HG03066 (cell line): Measurements from ENCODE around the gene VAV2.
"Not testable (repeated sequence)": the region's sequence is repeated elsewhere in the genome, so short reads cannot be mapped to it uniquely, and the experiment has no call there.

Source experiments
- ATAC-seq: cut with Tn5 transposase; IDR thresholded peaks from one replicate; pipeline ENCODE4 v1.9.1; 2021; ENCODE audit warnings: low read depth; ENCODE audit not compliant: unreplicated experiment

VAV2 gene

DNA sequence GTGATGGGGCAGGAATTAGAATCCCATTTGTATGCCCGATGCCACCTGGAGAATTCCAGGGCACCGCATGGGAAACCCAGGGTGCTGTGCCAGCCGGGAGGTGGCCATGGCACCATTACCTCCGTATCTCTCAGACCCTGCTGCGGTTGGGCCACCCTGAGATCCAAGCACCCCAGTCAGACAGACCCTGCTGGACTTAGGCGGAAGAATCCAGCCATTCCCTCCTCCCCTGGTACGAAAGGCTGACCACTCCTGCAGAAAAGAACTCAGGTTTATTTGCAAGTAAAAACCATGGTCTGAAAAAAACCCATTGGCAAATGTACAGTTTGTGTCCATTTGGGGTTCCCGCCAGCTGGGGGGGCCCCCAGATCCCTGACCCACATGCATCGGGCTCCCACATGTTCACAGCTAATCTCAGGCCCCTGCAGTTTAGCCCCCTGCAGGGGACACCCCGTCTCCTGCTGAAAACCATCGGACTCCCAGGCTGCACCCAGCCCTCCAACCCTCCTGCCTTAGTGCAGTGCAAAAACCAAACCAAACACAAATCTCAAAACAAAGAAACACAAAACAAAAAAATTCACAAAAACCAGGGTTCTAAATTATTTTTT, 230.4 kb downstream of the VAV2 start:
- ATAC-seq = no peak

DNA sequence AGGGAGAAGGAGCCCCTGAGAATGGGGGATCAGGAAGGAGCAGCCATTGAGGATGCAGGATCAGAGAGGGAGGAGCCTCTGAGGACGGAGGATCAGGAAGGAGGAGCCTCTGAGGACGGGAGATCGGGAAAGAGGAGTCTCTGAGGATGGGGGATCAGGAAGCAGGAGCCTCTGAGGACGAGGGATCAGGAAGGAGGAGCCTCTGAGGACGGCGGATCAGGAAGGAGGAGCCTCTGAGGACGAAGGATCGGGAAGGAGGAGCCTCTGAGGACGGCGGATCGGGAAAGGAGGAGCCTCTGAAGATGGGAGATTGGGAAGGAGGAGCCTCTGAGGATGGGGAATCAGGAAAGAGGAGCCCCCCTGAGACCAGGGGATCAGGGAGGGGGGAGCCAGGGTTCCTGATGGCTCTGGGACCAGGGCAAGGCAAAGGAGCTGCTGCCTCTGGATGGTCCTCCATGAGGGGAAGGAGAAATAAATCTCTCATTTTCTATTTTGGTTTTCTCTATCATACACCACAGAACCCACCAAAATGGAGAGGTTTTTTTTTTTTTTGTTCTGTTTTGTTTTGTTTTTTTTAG, 231.3 kb downstream of the VAV2 start:
- ATAC-seq = no peak

DNA sequence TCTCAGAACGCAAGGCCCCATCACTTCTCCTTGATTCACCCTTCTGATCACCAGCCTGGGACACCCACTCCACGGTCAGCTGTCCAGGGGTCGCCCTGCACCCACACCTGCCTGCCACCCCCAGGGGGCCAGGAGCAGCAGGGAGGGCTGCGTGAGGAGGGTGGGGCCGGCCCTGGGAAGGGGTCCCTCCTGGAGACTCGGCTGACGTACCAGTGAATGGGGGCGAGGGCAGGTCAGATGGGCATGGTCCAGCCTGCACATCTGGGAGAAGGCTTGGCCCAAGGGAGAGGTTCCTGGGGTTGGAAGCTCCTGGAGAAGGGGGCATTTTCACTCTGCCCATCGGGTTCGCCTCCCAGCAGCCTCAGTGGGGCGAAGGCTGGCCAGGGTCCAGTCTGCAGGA, 232.2 kb downstream of the VAV2 start:
- ATAC-seq = no peak

DNA sequence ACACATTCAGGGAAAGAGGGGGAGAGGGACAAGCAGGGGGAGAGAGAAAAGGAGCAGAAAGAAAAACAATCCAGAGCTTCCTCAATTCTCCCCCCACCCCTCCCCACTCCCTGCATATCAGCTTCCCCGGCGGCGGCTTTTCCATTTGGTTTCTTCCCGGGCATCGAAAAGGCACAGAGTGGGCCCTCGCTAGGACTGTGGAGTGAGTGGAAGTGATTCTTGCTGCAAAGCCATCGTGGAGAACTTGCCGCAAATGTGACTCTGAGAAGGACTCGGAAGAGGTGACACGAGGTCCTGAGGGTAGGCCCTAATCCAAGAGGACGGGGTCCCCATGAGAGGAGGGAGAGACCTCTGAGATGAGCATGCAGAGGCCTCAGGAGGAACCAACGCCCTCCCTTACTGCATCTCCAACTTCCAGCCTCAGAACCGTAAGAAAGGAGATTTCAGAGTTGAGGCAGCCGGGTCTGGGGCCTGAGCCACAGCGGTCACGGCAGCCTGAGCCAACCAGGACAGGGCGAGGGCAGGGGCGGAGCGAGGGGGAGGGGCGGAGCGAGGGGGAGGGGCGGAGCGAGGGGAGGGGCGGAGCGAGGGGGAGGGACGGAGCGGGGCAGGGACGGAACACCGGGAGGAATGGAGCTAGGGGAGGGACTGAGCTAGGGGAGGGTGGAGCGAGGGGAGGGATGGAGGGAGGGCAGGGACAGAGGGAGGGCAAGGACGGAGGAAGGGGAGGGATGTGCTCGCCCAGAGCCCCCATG, 232.8 kb downstream of the VAV2 start:
- no peak for ATAC-seq

DNA sequence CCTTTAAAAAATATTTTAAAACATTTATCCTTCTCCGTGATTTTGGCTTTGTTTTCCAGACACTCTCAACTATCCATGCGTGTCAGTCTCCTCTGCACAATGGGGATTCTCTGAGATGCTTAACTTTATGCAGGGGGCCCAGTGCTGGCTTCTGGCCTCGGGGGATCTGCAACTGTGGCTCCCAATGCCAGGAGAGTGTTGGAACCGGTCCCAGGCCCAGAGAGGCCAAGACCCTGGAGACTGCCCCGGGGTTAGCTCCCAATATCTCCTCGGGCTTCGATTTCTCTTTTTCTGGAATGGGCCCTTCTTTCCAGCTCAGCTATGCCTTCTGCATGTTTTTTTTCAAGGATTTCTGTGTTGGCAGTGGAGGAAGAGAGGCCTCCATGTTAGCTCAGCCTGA, 233.9 kb downstream of the VAV2 start:
- ATAC-seq = no peak

DNA sequence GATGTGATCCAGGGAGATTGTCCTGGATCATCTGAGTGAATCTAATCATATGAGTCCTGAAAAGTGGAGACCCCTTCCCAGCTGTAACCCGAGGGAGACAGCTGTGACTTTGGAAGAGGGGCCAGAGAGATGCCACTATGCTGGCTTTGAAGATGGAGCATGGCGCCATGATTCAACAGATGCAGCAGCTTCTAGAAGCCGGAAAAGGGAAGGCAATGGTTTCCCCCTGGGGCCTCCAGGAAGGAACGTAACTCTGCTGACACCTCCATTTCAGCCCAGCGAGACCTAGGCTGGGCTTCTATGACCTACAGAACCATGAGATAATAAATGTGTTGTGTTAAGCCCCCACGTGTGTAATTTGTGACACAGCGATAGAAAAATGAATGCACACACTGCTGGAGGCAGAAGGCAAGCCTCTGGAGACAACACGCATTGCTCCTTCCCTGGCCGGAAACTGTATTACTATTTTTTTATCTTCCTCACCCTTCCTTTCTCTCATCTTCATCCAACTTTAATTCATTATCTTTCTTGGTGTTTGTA, 237.4 kb downstream of the VAV2 start:
- ATAC-seq = no peak

DNA sequence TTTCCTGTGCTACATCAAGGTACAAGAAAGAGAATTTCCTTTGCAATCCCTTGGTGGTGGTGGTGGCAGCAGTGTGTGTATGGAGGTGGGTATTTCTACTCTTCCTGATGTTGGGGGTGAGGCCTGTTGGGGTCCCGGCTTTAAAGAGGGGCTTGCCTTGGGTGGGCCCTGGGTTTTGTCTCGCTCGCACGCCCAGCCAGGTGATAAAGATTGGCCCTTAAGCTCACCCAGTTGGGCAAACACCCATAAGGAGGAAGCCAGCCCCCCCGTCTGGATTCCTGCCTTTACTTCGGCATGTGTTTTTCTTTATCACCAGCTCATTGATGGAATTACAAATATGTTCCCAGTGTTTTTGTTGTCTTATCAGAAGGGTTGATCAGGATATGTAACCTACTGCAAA, 237.9 kb downstream of the VAV2 start:
- no peak for ATAC-seq

DNA sequence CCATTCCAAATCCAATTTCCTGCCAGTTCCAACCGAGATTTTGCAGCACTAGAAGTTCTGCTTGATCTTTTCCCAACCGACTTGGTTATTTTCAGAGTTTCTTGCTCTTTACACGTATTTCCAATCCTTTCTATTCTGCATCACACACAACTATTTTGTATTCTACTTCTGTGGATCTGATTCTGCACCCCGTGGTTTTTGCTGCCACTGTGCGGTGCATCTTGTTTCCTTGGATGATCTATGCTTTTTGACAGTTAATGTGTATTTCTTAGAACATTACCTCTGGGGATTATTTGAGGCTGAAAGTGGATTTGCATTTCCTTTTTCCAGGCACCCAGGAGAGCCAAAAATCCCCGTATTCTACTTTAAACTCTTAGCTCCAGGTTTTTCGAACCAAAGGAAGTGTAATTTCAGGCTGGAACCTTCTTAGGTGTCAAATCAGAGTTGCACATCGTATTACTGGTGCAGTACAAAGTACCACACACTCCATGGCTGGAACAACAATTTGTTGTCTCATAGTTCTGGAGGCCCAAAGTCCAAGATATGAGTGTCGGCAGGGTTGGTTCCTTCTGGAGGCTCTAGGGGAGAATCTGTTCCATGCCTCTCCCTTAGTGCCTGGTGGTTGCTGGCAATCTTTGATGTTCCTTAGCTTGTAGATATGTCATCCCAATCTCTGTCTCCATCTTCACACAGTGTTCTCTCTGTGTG, 239.2 kb downstream of the VAV2 start:
- ATAC-seq = no peak

DNA sequence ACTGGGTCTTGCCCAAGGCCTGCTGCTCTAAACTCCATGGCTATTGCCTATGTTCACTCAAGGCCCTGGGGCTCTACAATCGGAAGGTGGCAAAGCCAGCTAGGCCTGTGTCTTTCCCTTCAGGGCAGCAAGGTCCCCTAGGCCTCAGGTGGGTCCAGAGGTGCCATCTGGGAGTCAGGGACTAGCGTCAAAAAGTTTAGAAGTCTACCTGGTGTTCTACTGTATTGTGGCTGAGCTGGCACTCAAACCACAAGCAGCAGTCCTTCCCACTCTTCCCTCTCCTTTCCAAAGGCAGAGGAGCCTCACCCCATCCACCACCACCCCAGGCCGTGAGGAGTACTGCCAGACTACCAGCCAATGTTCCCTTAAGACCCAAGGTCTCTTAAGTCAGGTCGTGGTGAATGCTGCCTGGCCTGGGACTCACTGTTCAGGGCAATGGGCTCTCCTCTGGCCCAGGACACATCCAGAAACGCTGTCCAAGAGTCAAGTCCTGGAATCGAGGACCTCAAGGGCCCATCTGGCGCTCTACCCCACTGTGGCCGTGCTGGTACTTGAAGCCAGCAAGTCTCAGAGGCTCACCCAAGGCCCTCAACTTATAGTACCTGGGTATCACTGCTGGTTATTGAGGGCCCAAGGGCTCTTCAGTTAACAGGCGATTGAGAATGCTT, 241.0 kb downstream of the VAV2 start:
- no peak for ATAC-seq

DNA sequence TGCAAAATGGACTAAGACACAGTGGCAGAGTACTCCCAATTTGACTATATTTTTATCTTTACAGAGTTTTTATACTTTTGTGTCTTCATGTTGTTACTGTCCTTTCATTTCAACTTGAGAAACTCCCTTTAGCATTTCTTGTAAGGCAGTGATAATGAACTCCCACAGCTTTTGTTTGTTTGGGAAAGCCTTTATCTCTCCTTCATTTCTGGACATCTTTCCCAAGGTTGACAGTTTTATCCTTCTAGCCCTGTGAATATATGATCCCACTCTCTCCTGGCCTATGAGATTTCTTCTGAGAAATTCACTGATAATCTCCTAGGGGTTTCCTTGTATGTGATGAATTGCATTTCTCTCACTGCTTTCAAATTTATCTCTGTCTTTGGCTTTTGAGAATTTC, 244.8 kb downstream of the VAV2 start:
- ATAC-seq = no peak

DNA sequence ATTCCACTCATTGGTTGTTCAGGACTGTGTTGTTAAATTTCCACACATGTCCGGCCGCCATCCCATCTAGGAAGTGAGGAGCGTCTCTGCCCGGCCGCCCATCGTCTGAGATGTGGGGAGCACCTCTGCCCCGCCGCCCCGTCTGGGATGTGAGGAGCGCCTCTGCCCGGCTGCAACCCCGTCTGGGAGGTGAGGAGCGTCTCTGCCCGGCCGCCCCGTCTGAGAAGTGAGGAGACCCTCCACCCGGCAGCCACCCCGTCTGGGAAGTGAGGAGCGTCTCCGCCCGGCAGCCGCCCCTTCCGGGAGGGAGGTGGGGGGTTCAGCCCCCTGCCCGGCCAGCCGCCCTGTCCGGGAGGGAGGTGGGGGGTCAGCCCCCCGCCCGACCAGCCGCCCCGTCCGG, 247.6 kb downstream of the VAV2 start:
- not testable (repeated sequence) for ATAC-seq

DNA sequence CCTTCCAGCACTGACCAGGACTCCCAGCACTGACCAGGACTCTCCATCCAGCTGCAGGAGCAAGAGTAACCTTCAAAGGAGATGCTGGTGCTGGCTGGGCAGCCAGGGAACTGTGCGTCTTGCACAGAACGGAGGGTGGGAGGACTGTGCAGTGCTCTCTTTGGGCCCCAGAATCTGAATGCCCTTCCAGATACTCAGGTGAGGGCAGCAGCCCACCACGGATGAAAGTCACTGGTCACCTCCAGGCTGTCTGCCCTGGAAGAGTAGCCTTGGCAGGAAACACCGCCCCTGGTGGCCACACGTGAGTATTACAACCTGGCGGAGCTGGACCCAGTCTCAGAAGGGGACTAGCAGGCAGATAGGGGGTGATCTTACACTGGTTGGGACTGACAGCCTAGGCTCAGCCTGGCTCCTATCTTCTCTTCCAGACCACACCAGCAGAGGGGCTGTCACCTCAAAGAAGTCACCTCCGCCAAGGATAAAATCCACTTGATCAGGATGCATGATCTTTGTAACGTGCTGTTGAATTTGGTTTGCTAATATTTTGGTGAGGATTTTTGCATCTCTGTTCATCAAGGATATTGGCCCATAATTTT, 249.2 kb downstream of the VAV2 start:
- peak; percentile 73 for ATAC-seq

DNA sequence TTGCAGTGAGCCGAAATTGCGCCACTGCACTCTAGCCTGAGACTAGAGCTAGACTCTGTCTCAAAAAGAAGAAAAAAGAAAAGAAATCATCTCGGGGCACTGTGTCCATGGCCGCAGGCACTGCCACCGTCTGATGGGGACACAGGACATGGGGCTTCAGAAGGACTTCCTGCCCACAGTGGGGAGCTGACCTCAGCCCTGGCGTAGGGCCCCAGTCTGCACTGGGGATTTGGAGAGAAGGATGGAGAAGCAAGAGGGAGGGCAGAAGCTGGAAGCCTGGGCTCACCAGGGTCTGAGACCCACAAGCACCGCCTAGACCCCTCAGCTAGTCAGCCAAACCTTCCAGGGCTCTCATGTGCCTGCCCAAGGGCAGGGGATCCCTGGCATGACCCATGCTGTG, 249.9 kb downstream of the VAV2 start:
- no peak for ATAC-seq

DNA sequence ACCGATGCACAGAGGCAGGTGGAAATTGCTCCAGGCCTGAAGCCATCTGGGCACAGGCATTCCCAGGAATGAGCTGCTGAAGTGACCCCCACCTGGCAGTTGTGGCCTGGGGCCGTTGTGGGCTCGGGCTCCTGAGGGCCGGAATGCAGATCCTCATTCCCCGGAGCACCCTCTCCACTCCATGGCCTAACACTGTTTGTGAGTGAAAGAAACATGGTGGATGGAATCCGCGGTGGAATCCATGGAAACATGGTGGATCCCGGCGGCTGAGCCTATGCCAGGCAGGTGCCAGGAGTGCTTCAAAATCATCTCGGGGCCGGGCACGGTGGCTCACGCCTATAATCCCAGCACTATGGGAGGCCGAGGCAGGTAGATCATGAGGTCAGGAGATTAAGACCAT, 250.4 kb downstream of the VAV2 start:
- no peak for ATAC-seq

DNA sequence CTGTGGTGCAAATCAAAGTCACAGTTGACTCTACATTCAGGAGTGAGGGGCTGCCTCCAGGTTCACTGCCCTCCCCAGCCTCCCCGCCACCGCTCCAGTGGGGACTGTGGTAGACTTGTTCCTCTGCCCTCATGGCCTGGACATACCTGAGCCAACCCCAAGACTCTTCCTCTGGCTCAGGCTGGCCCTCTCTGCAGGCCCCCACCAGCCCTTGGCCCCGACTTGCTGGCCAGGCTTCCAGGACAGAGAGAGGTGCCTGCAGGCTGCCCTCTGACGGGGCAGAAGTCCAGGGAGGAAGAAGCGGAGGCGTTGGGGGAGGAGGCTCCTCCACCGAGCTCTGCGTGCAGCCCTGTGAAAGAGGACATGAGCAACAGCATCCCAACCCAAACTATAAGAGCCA, 251.2 kb downstream of the VAV2 start:
- no peak for ATAC-seq

DNA sequence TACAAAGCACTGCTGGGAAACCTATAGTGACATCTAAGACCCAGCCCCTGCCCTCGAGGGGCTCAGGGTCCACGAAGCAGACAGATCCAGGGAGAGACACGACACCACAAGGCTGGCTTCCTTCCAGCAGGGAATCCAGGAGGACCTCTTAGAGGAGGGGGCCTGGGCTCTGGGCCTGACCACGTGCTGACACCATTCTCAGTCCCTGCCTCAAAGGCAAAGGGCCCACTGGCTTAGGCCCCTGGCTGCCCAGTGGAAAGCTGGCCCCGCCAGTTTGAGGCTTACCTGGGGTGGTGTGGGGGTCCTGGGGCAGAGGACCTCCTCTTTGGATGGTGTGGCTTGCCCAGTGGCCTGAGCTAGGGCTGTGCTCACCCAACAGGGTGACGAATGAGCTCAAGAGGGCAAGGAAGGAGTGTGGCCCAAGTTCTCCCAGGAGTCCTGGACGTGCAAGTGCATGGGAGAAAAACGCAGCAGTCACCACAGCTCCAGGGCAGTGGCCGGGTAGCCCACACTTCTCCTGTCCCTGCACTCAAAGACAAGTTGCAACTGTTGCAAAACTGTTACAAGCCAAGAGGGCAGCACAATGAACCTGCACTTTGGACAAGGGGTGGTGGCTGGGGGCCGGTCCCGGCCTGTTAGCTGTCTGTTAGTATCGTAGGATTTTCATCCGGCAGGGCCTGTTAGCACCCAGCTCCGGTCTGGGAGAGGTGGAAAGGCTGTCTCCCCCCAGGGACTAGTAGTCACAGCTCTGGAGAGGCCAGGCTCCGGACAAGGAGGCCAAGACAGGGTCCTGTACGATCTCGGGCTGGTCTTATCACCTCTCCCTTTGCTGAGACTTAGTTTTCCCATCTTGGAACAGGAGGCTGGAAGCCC, 252.5 kb downstream of the VAV2 start:
- ATAC-seq = no peak

DNA sequence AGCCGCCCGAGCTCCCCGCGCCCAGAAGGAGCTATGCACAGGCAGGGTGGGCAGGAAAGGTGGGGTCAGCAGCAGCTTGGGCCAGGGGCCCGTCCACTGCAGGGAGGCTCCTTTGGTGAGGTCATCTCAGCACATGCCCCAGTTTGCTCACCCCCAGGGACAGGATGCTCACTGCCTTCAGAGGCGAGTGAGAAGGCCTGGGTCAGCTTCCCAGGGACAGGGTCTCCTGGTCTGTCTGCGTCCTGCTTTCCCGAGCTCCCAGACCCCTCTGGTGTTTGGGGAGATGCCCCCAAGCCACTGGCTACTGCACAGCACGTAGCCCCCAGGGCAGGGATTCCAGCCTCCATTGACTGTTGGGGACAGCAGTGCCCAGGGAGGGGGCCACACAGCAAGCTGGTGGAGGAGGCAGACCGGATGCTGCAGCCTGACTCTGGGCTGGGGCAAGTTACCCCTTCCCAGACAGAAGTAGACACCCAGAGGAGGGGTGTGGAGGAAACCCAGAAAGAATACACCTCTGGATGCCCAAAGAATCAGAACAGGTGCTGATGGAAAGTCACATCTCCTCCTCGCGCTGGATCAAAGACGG, 253.4 kb downstream of the VAV2 start:
- no peak for ATAC-seq

DNA sequence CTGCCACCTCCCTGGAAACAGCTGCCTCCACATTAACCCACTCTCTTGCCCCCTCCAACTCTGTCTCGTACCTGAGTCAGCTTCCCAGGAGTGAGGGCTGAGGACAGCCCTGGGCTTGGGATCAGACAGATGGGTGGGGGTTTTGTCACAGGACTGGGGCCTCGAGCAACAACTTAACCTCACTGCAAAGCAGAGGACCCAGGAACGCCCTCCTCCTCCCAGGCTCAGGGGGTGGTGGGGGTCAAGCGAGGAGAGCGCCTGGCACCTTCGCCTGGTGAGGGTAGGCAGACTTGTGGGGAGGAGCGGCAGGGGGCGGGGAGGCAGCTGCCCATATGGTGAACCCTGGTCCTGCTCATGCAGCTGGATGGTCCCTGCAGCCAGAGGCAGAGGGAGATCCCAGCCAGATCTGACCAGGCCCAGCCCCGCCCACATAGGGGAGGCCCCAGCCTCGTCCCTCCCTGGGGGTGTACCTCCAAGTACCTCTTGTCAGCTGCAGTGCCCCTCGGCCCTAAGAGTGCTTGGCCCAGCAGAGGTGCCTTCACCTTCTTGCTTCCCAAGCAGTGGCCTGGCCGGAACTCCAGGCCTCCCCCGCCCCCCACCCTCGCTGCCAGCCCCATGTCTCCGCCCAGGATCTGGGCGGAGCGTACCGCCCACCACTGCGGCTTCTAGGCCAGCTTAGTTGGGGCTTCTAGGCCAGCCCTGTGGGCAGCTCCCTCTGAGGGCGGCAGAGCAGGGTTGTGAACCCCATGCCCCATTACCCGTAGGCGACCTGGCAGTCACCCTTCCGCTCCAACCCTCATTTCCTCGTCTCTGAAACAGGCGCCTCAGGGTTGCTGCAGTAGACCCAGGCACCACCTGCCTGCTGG, 254.1 kb downstream of the VAV2 start, which contains the start of gene SARDH:
Gene SARDH (minus strand): TSS at position 579 of the 866 bp plus-strand sequence. CDS start 4,179 bp downstream, outside the sequence.
- no peak for ATAC-seq
